HepG2 (cell line): Measurements from ENCODE around the gene PARD3.

Source experiments
- REPIN1 ChIP-seq: sonication (generic); formaldehyde crosslinking; IDR thresholded peaks from 2 replicates; pipeline ENCODE4 v1.8.0; 2022; ENCODE audit warnings: missing genetic modification reagents, low read depth, mild to moderate bottlenecking, borderline replicate concordance
- ZNF792 ChIP-seq: IDR thresholded peaks from 2 replicates; pipeline ENCODE4 v1.6.1; 2016

GRCh38 chr10:34723750-34724149 is 91.3 kb downstream of the PARD3 start:
- no peak for TF ChIP-seq REPIN1 (CRISPR knock-in tag)
- TF ChIP-seq ZNF792 (CRISPR knock-in tag) = no peak
